NCI-H2171 treated with DMSO at 0.1 percent for 48 hours (cell line): Measurements from ENCODE around the gene VDAC2.
A peak's percentile ranks its signal among the peaks of the same experiment; 100 is the strongest.
"Not testable (repeated sequence)": the region's sequence is repeated elsewhere in the genome, so short reads cannot be mapped to it uniquely, and the experiment has no call there.

Experiments used
- DNase-seq: peaks from one replicate; lab custom pipeline; 2025; lab: John Stamatoyannopoulos, UW

Gene VDAC2

GRCh38 chr10:75210282-75211006 is at the start of gene VDAC2:
Gene VDAC2 (plus strand): TSS chr10:75210796. CDS start chr10:75211159, 363 bp downstream.
- DNase-seq = peak; percentile 85

GRCh38 chr10:75165684-75166622 is 44.6 kb upstream of the VDAC2 start:
- DNase-seq = no peak

- DNase-seq = no peak
These were observed 44.0 kb upstream of the VDAC2 start for GRCh38 chr10:75166623-75166972.

- no peak for DNase-seq
These were observed 42.3 kb upstream of the VDAC2 start for GRCh38 chr10:75168275-75168674.

GRCh38 chr10:75170215-75170614 is 40.4 kb upstream of the VDAC2 start:
- no peak for DNase-seq

GRCh38 chr10:75175046-75175445 is 35.5 kb upstream of the VDAC2 start:
- no peak for DNase-seq

- no peak for DNase-seq
These were observed 34.5 kb upstream of the VDAC2 start for GRCh38 chr10:75176046-75176445.

- no peak for DNase-seq
These were observed 33.9 kb upstream of the VDAC2 start for GRCh38 chr10:75176736-75177135.

- DNase-seq = no peak
These were observed 30.9 kb upstream of the VDAC2 start for GRCh38 chr10:75179657-75180177.

GRCh38 chr10:75180592-75180991 is 30.0 kb upstream of the VDAC2 start:
- DNase-seq = no peak

- DNase-seq = no peak
These were observed 29.5 kb upstream of the VDAC2 start for GRCh38 chr10:75181073-75181472.

GRCh38 chr10:75186310-75186709 is 24.3 kb upstream of the VDAC2 start:
- DNase-seq = no peak

- peak; percentile 24 for DNase-seq
These were observed 22.6 kb upstream of the VDAC2 start for GRCh38 chr10:75187961-75188426.

- DNase-seq = not testable (repeated sequence)
These were observed 22.1 kb upstream of the VDAC2 start for GRCh38 chr10:75188522-75188921.

GRCh38 chr10:75189266-75190096 is 21.1 kb upstream of the VDAC2 start:
- no peak for DNase-seq

GRCh38 chr10:75191821-75192568 is 18.6 kb upstream of the VDAC2 start:
- DNase-seq = no peak

- DNase-seq = not testable (repeated sequence)
These were observed 16.0 kb upstream of the VDAC2 start for GRCh38 chr10:75194625-75195024.

- no peak for DNase-seq
These were observed 15.4 kb upstream of the VDAC2 start for GRCh38 chr10:75195035-75195763.

GRCh38 chr10:75197066-75197465 is 13.5 kb upstream of the VDAC2 start:
- DNase-seq = no peak

GRCh38 chr10:75197906-75198305 is 12.7 kb upstream of the VDAC2 start:
- DNase-seq = no peak
